Measurements from ENCODE around the gene ARHGAP32. TPM values are rescaled to one million over a fixed set of nuclear protein-coding genes. Genes with fewer than 3 reads are reported as not detected.
A peak's percentile ranks its signal among the peaks of the same experiment; 100 is the strongest.

The ARHGAP32 gene
- total RNA-seq, 1 donor from 2014 or later, result 25.7 TPM

DNA sequence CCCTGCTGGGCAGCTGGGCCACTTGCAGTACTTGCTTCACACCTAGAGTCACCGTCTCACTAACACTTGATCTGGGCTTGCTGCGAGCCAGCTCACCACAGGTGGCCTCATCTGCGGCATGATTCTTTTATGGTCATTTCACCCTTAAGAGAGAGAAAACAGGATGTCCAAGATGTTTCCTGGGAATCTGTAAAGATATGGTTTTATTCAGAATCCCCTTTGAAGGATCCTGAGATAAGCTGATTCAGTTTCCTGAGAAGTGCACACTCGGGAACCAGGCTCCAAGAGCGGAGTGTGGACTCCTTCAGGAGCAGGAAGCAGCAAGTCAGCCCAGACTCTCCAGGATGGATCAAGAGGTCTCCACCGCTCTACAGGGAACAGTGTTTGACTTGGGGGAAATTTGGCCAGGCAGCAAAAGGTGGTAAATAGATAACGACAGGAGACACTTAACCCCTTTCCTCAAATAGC is 227.6 kb downstream of the ARHGAP32 start:
- TF ChIP-seq, protein P1, sequence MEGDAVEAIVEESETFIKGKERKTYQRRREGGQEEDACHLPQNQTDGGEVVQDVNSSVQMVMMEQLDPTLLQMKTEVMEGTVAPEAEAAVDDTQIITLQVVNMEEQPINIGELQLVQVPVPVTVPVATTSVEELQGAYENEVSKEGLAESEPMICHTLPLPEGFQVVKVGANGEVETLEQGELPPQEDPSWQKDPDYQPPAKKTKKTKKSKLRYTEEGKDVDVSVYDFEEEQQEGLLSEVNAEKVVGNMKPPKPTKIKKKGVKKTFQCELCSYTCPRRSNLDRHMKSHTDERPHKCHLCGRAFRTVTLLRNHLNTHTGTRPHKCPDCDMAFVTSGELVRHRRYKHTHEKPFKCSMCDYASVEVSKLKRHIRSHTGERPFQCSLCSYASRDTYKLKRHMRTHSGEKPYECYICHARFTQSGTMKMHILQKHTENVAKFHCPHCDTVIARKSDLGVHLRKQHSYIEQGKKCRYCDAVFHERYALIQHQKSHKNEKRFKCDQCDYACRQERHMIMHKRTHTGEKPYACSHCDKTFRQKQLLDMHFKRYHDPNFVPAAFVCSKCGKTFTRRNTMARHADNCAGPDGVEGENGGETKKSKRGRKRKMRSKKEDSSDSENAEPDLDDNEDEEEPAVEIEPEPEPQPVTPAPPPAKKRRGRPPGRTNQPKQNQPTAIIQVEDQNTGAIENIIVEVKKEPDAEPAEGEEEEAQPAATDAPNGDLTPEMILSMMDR (IDR thresholded peaks at IDR 0.05), result no peak
- Histone ChIP-seq H3K4me1 (no peaks in the 10 kb centered on the region), H3K36me3 (peaks cover 9% of the 10 kb centered on the region), H3K27me3 (no peaks in the 10 kb centered on the region), H3K4me3 (no peak overlapping the region), H3K27ac (no peak overlapping the region), H3K9me3 (no peaks in the 10 kb centered on the region)
- DNase-seq (no peak), ATAC-seq (peak; percentile 69)
- intact Hi-C loops (cut with DNase I), result no loop called here

DNA sequence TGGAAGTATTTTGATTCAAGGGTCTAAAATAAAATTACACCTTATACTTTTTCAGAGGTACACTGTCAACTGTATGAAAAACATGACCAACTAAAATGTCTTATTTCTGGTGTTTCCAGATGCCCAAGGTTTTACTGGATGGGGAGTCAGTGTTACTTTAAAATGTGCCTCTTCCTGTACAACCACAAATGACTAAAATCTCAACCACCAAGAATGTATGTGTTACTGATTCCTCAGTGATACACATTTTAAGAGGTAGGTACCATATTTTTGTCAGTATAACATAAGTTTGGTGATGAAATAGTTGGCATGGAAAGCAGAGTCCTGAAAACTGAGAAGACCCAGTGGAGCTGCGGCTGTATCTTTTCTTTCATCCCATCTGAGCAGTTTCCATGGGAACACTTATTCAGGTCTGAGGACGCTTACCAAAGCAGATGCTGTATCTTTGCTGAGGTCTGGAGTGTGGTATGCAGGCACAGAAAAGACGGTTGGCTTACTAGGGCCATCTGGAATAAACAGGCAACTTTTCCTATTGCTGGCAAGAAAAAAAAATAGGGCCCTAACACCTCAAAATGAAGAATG is 228.3 kb downstream of the ARHGAP32 start:
- TF ChIP-seq, protein P1 (IDR thresholded peaks at IDR 0.05), result no peak
- Histone ChIP-seq H3K4me1 (no peaks in the 10 kb centered on the region), H3K27ac (no peak overlapping the region), H3K9me3 (no peaks in the 10 kb centered on the region), H3K36me3 (peaks cover 3% of the 10 kb centered on the region), H3K27me3 (no peaks in the 10 kb centered on the region), H3K4me3 (no peak overlapping the region)
- DNase-seq (no peak), ATAC-seq (no peak)
- intact Hi-C loops (cut with DNase I), result no loop called here

DNA sequence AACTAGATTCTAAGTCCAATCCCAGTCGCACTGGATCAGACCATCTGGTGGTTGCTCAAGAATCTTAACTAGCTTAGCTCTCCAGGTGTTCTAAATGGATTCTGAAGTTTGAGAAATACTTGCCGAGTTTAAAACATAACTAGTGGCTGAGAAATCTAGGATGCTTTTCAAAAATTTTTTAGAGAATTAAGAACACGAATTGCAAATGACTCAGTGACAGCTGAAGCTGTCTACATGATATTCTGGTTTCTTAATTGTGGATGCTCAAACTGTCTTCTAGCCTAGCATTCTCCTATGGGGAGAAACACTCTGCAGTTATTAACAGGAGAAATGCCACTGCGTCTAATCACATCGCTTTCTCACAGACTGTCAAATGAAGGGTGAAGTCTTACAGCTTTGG is 229.2 kb downstream of the ARHGAP32 start:
- Histone ChIP-seq H3K4me3 (no peak overlapping the region), H3K4me1 (no peaks in the 10 kb centered on the region), H3K36me3 (no peaks in the 10 kb centered on the region), H3K9me3 (no peaks in the 10 kb centered on the region), H3K27ac (no peak overlapping the region), H3K27me3 (no peaks in the 10 kb centered on the region)
- TF ChIP-seq, protein P1 (IDR thresholded peaks at IDR 0.05), result no peak
- ATAC-seq, result no peak
- DNase-seq, result no peak
- intact Hi-C loops (cut with DNase I), result no loop called here

DNA sequence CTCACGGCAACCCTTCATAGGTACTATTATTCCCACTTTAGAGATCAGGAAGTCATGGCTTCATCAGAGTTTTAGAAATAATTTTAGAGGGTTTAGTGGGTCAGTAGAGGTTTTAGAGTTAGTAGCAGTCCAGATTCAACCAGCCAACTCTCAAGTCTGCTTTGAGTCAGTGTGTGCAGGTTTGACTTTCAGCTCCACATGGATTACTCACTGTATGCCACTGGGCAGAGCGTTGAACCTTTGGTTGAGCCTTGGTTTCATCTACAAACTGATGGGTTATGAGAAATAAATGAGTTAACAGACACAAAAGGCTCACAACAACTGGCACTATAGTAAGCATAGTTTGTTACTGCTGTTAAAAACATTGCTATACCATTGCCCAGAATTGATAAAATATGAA is 230.5 kb downstream of the ARHGAP32 start:
- DNase-seq (no peak), ATAC-seq (no peak)
- Histone ChIP-seq H3K4me1 (no peaks in the 10 kb centered on the region), H3K4me3 (no peak overlapping the region), H3K36me3 (no peaks in the 10 kb centered on the region), H3K9me3 (no peaks in the 10 kb centered on the region), H3K27ac (no peak overlapping the region), H3K27me3 (no peaks in the 10 kb centered on the region)
- intact Hi-C loops (cut with DNase I), result no loop called here
- TF ChIP-seq, protein P1 (IDR thresholded peaks at IDR 0.05), result no peak

DNA sequence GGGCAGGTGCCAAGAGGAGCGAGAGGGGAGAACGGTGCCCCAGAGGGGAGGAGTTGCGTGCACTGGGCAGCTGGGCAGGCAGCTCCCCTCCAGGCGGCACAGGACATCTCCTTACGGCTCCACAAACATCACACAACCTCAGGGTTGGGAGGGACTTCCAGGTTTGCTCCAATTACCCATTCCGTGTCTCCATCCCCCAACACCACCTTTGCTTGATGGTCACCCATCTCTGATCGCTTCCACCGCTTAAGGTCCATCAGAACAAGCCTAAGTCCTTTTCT is 235.0 kb downstream of the ARHGAP32 start:
- Histone ChIP-seq H3K36me3 (no peaks in the 10 kb centered on the region), H3K27me3 (no peaks in the 10 kb centered on the region), H3K4me3 (no peak overlapping the region), H3K9me3 (no peaks in the 10 kb centered on the region), H3K4me1 (no peaks in the 10 kb centered on the region), H3K27ac (no peak overlapping the region)
- TF ChIP-seq, protein P1 (IDR thresholded peaks at IDR 0.05), result no peak
- intact Hi-C loops (cut with DNase I), result loop anchor here (2.0 to 10.0 kb wide), 2 partner anchors 72 to 802 kb away; no protein-coding TSS in a partner anchor
- DNase-seq, result no peak
- peak; percentile 22 for ATAC-seq
